Spinal cord (tissue), 10 donors: ENCODE results near the gene GTF2A2. TPM values are rescaled to one million over a fixed set of nuclear protein-coding genes. Genes with fewer than 3 reads are reported as not detected.

Experiments used
- DNase-seq, 6 donors: peaks; one replicate each; pipeline versions ENCODE4 v3.0.0 to v3.0.0-alpha.2; 2013 to 2015; ENCODE audit warnings: low spot score in 6 of 6, low read depth in 4 of 6
- H3K27ac ChIP-seq: one replicate; pipeline ENCODE4 v1.5.1; 2013; ENCODE audit warnings: low read depth, low read length, control low read depth
- H3K27me3 ChIP-seq: one replicate; pipeline ENCODE4 v1.6.1; 2013; ENCODE audit warnings: low read length; ENCODE audit not compliant: control insufficient read depth, insufficient read depth
- H3K36me3 ChIP-seq: one replicate; pipeline ENCODE4 v1.6.1; 2013; ENCODE audit warnings: low read length; ENCODE audit not compliant: control insufficient read depth, insufficient read depth
- H3K4me1 ChIP-seq: one replicate; pipeline ENCODE4 v1.6.1; 2013; ENCODE audit warnings: low read length; ENCODE audit not compliant: control insufficient read depth, insufficient read depth
- H3K4me3 ChIP-seq: one replicate; pipeline ENCODE4 v1.5.1; 2013; ENCODE audit warnings: low read depth, low read length, control low read depth
- H3K9me3 ChIP-seq: one replicate; pipeline ENCODE4 v1.6.1; 2013; ENCODE audit warnings: low read length; ENCODE audit not compliant: control insufficient read depth, insufficient read depth
- WGBS: methylation state at CpG from one replicate; pipeline ENCODE4 v1.1.5; 2013; ENCODE audit warnings: missing lambda C conversion rate; ENCODE audit not compliant: insufficient coverage; 5-methylcytosine and 5-hydroxymethylcytosine counted together
- polyA plus RNA-seq, 2 donors: library from polyadenylated mRNA; unstranded; fragments of 120-200 nt; gene quantifications; one replicate each; pipeline ENCODE4 v1.2.1, GENCODE V29; 2013; ENCODE audit not compliant: insufficient read length in 2 of 2
- total RNA-seq, 2 donors: library from RNA; depleted of rRNA in 1 of 2; stranded (reverse); fragments of 120-200 nt in 1 of 2; fragments of >200 nt in 1 of 2; gene quantifications; one replicate each; pipeline versions ENCODE4 v1.2.3 to v1.2.4, GENCODE V29; 2013 to 2014
- donor health status: healthy.

Gene GTF2A2
- total and polyA plus RNA-seq, 4 donors: 53.9 to 182 (median 123) TPM

- Histone ChIP-seq H3K4me3 (no peak overlapping the region), H3K36me3 (no peaks in the 10 kb centered on the region), H3K27ac (no peak overlapping the region), H3K9me3 (no peaks in the 10 kb centered on the region), H3K27me3 (no peaks in the 10 kb centered on the region), H3K4me1 (no peaks in the 10 kb centered on the region)
- WGBS: no CpG with 5 or more reads among the region's 2 CpGs
- no peak for DNase-seq
Measured at GRCh38 chr15:59594991-59595390, 62.3 kb downstream of the GTF2A2 start.

GRCh38 chr15:59594493-59594942, 62.8 kb downstream of the GTF2A2 start:
- Histone ChIP-seq H3K4me3 (no peak overlapping the region), H3K27me3 (no peaks in the 10 kb centered on the region), H3K36me3 (no peaks in the 10 kb centered on the region), H3K27ac (no peak overlapping the region), H3K4me1 (no peaks in the 10 kb centered on the region), H3K9me3 (no peaks in the 10 kb centered on the region)
- DNase-seq: peak in 1 of 6 donors; percentile 6
- 76% methylated on average over 2 of the region's 3 CpGs for WGBS

DNA sequence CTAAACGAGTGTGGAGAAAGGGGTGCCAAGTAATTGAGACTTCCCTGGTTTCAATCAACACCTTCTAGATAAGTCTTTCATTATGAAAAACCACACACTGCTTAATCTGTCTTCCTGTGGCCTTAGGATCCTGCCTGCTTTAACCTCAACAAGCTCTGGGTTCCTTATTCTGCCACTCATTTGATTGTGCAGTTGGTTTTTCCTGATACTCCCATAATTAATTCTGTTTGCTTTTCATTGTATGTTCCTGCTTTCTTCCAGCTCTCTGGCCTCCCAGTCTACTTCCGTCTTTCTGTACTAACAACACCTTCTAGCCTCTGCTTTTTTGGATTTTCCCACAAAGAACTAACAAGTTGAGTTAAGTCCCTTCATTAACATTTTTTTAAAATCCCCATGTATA, 66.0 kb downstream of the GTF2A2 start:
- Histone ChIP-seq H3K27ac (no peak overlapping the region), H3K4me1 (no peaks in the 10 kb centered on the region), H3K36me3 (no peaks in the 10 kb centered on the region), H3K9me3 (no peaks in the 10 kb centered on the region), H3K27me3 (no peaks in the 10 kb centered on the region), H3K4me3 (no peak overlapping the region)
- no peak for DNase-seq
- WGBS: 64% methylated on average over 1 of the region's 2 CpGs

DNA sequence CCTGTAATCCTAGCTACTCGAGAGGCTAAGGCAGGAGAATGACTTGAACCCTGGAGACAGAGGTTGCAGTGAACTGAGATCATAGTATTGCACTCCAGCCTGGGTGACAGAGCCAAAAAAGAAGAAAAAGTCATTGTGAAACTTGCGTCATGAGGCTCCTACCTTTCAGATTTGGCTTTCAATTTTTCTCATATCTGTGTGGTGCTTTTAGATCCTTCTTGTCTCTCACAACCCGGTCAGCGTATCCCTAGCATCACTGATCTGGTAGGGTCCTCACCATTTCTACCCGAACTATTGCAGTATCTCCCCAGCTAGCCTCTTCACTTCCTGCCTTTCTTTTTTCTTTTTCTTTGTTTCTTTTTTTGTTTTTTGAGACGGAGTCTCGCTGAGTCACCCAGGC, 67.3 kb downstream of the GTF2A2 start:
- H3K4me1 ChIP-seq: no peaks in the 10 kb centered on the region
- no peak for DNase-seq
- H3K36me3 ChIP-seq: no peaks in the 10 kb centered on the region
- H3K4me3 ChIP-seq: no peak overlapping the region
- H3K27me3 ChIP-seq: no peaks in the 10 kb centered on the region
- WGBS: 88% methylated on average over 7 of the region's 7 CpGs
- H3K27ac ChIP-seq: no peak overlapping the region
- H3K9me3 ChIP-seq: no peaks in the 10 kb centered on the region

Other genes starting within 250 kb of the GTF2A2 start
- 10 to 100 TPM in 1 of 2 donors, 1 to 10 TPM in 1; 5.7 to 19.4 TPM for gene FAM81A, start 219.3 kb downstream of the GTF2A2 start, total RNA-seq
- gene FAM81A, start 219.3 kb downstream of the GTF2A2 start, polyA plus RNA-seq: 10 to 100 TPM; 23.9 to 24.8 TPM
- gene GCNT3, start 45.7 kb downstream of the GTF2A2 start, total RNA-seq: under 1 TPM; 0.10 to 0.22 TPM
- 1 to 10 TPM in 1 of 2 donors, under 1 TPM in 1; 0.35 to 1.1 TPM for gene GCNT3, start 45.7 kb downstream of the GTF2A2 start, polyA plus RNA-seq
- 10 to 100 TPM; 74.9 to 83.5 TPM for gene BNIP2, start 31.8 kb upstream of the GTF2A2 start, total RNA-seq
- 10 to 100 TPM; 32.2 to 35.9 TPM for gene BNIP2, start 31.8 kb upstream of the GTF2A2 start, polyA plus RNA-seq